ENCODE data around the gene RAP1GDS1. TPM values are rescaled to one million over a fixed set of nuclear protein-coding genes. Genes with fewer than 3 reads are reported as not detected.

Gene RAP1GDS1
- polyA plus RNA-seq, 1 donor (not counting 4 experiments of a cell fraction or from before 2014, with no cell fraction given) = 58.1 TPM

GRCh38 chr4:98462487-98462886 lies 201.3 kb downstream of the RAP1GDS1 start:
- FAIRE-seq (no peak), DNase-seq (ENCODE audit: low read depth, low spot score) (no peak)
- Histone ChIP-seq H3K79me2 (ENCODE audit: control insufficient read depth, insufficient read depth, low read length) (no peaks in the 10 kb centered on the region), H3K9ac (ENCODE audit: control insufficient read depth, extremely low read depth, insufficient read depth, low read length) (no peak overlapping the region), H2AFZ (ENCODE audit: control insufficient read depth, low read length) (no peak overlapping the region), H3K4me1 (ENCODE audit: control insufficient read depth, extremely low read depth, insufficient read depth, low read length) (peaks cover 9% of the 10 kb centered on the region), H4K20me1 (ENCODE audit: control insufficient read depth, extremely low read depth, insufficient read depth, low read length) (no peaks in the 10 kb centered on the region), H3K27ac (ENCODE audit: control insufficient read depth, insufficient read depth, low read length) (no peak overlapping the region), H3K4me3 (ENCODE audit: control insufficient read depth in 2 of 3, extremely low read depth in 1 of 3, insufficient read depth in 2 of 3, low read depth in 1 of 3, low read length in 3 of 3) (no peak overlapping the region), H3K9me1 (ENCODE audit: control insufficient read depth, extremely low read depth, insufficient read depth, low read length) (no peaks in the 10 kb centered on the region), H3K9me3 (ENCODE audit: control insufficient read depth, low read depth, low read length) (no peaks in the 10 kb centered on the region), H3K27me3 (ENCODE audit: control insufficient read depth, extremely low read depth, insufficient read depth, low read length) (no peaks in the 10 kb centered on the region), H3K36me3 (ENCODE audit: control insufficient read depth in 2 of 2, extremely low read depth in 1 of 2, insufficient read depth in 2 of 2, low read length in 2 of 2) (no peaks in the 10 kb centered on the region), H3K4me2 (ENCODE audit: control insufficient read depth, extremely low read depth, insufficient read depth, low read depth, low read length) (no peak overlapping the region)
- dilution Hi-C loops (cut with MboI; ENCODE audit: extremely low pct_ligation_motif_present, low sequenced_read_pairs) = no loop called here
- no peak for TF ChIP-seq CTCF (optimal IDR thresholded peaks at IDR 0.05 in 1 of 3, IDR thresholded peaks at IDR 0.05 in 1 of 3, conservative IDR thresholded peaks at IDR 0.05 in 1 of 3; ENCODE audit: extremely low read depth in 1 of 3, insufficient read depth in 2 of 3, low read length in 3 of 3)
- no peak for TF ChIP-seq EZH2 (IDR thresholded peaks at IDR 0.05; ENCODE audit: low read length)

- H2AFZ ChIP-seq (ENCODE audit: control insufficient read depth, low read length) = no peak overlapping the region
- H3K9ac ChIP-seq (ENCODE audit: control insufficient read depth, extremely low read depth, insufficient read depth, low read length) = no peak overlapping the region
- H3K36me3 ChIP-seq (ENCODE audit: control insufficient read depth in 2 of 2, extremely low read depth in 1 of 2, insufficient read depth in 2 of 2, low read length in 2 of 2) = peaks cover 4 to 6% of the 10 kb centered on the region in 2 experiments
- H3K4me1 ChIP-seq (ENCODE audit: control insufficient read depth, extremely low read depth, insufficient read depth, low read length) = peaks cover 13% of the 10 kb centered on the region
- no peaks in the 10 kb centered on the region for H3K9me1 ChIP-seq (ENCODE audit: control insufficient read depth, extremely low read depth, insufficient read depth, low read length)
- H3K9me3 ChIP-seq (ENCODE audit: control insufficient read depth, low read depth, low read length) = no peaks in the 10 kb centered on the region
- peak overlapping the region; percentile 83 for H3K4me2 ChIP-seq (ENCODE audit: control insufficient read depth, extremely low read depth, insufficient read depth, low read depth, low read length)
- no peaks in the 10 kb centered on the region for H3K79me2 ChIP-seq (ENCODE audit: control insufficient read depth, insufficient read depth, low read length)
- FAIRE-seq = peak; percentile 17
- TF ChIP-seq EZH2 (IDR thresholded peaks at IDR 0.05; ENCODE audit: low read length) (no peak), CTCF (optimal IDR thresholded peaks at IDR 0.05 in 1 of 3, IDR thresholded peaks at IDR 0.05 in 1 of 3, conservative IDR thresholded peaks at IDR 0.05 in 1 of 3; ENCODE audit: extremely low read depth in 1 of 3, insufficient read depth in 2 of 3, low read length in 3 of 3) (no peak)
- H4K20me1 ChIP-seq (ENCODE audit: control insufficient read depth, extremely low read depth, insufficient read depth, low read length) = no peaks in the 10 kb centered on the region
- dilution Hi-C loops (cut with MboI; ENCODE audit: extremely low pct_ligation_motif_present, low sequenced_read_pairs) = no loop called here
- H3K4me3 ChIP-seq (ENCODE audit: control insufficient read depth in 2 of 3, extremely low read depth in 1 of 3, insufficient read depth in 2 of 3, low read depth in 1 of 3, low read length in 3 of 3) = no peak overlapping the region
- no peak for DNase-seq (ENCODE audit: low read depth, low spot score)
- no peaks in the 10 kb centered on the region for H3K27me3 ChIP-seq (ENCODE audit: control insufficient read depth, extremely low read depth, insufficient read depth, low read length)
- H3K27ac ChIP-seq (ENCODE audit: control insufficient read depth, insufficient read depth, low read length) = no peak overlapping the region
These were observed 205.8 kb downstream of the RAP1GDS1 start for GRCh38 chr4:98466868-98467599.
